Testis (tissue), 3 donors: ENCODE results near the gene THBS3. TPM values are rescaled to one million over a fixed set of nuclear protein-coding genes. Genes with fewer than 3 reads are reported as not detected.

ENCODE experiments used
- DNase-seq: peaks from one replicate; pipeline ENCODE4 v3.0.0-alpha.2; 2019
- H3K27ac ChIP-seq, 2 donors: fragments of 200-600 bp; sonication (generic); one replicate each; pipeline ENCODE4 v1.5.1; 2019
- H3K27me3 ChIP-seq: fragments of 200-600 bp; sonication (generic); one replicate; pipeline ENCODE4 v1.5.1; 2019
- H3K36me3 ChIP-seq: fragments of 200-600 bp; sonication (generic); one replicate; pipeline ENCODE4 v1.5.1; 2017; ENCODE audit warnings: low read depth; ENCODE audit errors: missing control alignments
- H3K4me1 ChIP-seq: fragments of 200-600 bp; sonication (generic); one replicate; pipeline ENCODE4 v1.5.1; 2019
- H3K4me3 ChIP-seq, 2 donors: fragments of 200-600 bp; sonication (generic); one replicate each; pipeline ENCODE4 v1.5.1; 2017 to 2019
- H3K9me3 ChIP-seq: fragments of 200-600 bp; sonication (generic); one replicate; pipeline ENCODE4 v1.5.1; 2017
- CTCF ChIP-seq, 3 experiments: fragments of 450-650 bp in 2 of 3; fragments of 200-600 bp in 1 of 3; sonication (generic) in 1 of 3; IDR thresholded peaks; one replicate each; pipeline ENCODE4 v1.5.1; 2016 to 2019; ENCODE audit warnings: antibody characterized with exemption in 3 of 3, mild to moderate bottlenecking in 2 of 3, moderate library complexity in 1 of 3
- POLR2A ChIP-seq: fragments of 450-650 bp; IDR thresholded peaks from one replicate; pipeline ENCODE4 v1.6.1; 2017; ENCODE audit warnings: antibody characterized with exemption, mild to moderate bottlenecking, moderate library complexity
- WGBS, 2 donors: methylation state at CpG; one replicate each; pipeline ENCODE4 v1.1.5; 2018; 5-methylcytosine and 5-hydroxymethylcytosine counted together
- intact Hi-C: fragments of 100-400 bp; cut with DNase I; formaldehyde crosslinking; loops from one replicate; pipeline ENCODE4 v1.15.1; 2023; ENCODE audit warnings: low total_unique reads
- polyA plus RNA-seq: library from polyadenylated mRNA; stranded (reverse); fragments of 350-450 nt; fragmentation: Illumina TruSeq; extraction: RNeasy Lipid Tissue Mini Kit (QIAGEN cat#74804); gene quantifications from one replicate; pipeline ENCODE4 v1.2.3, GENCODE V29; 2014; ENCODE audit warnings: low read depth, low replicate concordance; ENCODE audit not compliant: insufficient read depth
- total RNA-seq, 2 donors: library from RNA; depleted of rRNA; stranded (reverse); fragments of >200 nt; gene quantifications; one replicate each; pipeline ENCODE4 v1.2.3, GENCODE V29; 2016

Gene THBS3
- total and polyA plus RNA-seq, 3 donors from 2014 or later: 37.1 to 82.9 (median 68.1) TPM

- no peaks in the 10 kb centered on the region for H3K27me3 ChIP-seq
- H3K36me3 ChIP-seq: no peaks in the 10 kb centered on the region
- peak; percentile 88 for DNase-seq
- H3K9me3 ChIP-seq: no peaks in the 10 kb centered on the region
- H3K4me3 ChIP-seq: no peak overlapping the region
- peaks cover 9% of the 10 kb centered on the region for H3K4me1 ChIP-seq
- TF ChIP-seq CTCF (IDR thresholded peaks at IDR 0.05) (peak; percentile 82 to 95 (median 88)), POLR2A (no peak)
- intact Hi-C loops: no loop called here
- WGBS, 2 donors: 63 to 73% methylated on average over 8 of the region's 8 CpGs
- no peak overlapping the region for H3K27ac ChIP-seq
Observed at GRCh38 chr1:155176544-155177071, 31.1 kb downstream of the THBS3 start.

GRCh38 chr1:155175927-155176371 is 31.7 kb downstream of the THBS3 start:
- peaks cover 9% of the 10 kb centered on the region for H3K4me1 ChIP-seq
- intact Hi-C loops: no loop called here
- 88 to 92% methylated on average over 7 to 9 of the region's 9 CpGs for WGBS, 2 donors
- H3K36me3 ChIP-seq: no peaks in the 10 kb centered on the region
- no peak overlapping the region for H3K27ac ChIP-seq
- no peak overlapping the region for H3K4me3 ChIP-seq
- no peaks in the 10 kb centered on the region for H3K27me3 ChIP-seq
- H3K9me3 ChIP-seq: no peaks in the 10 kb centered on the region
- TF ChIP-seq CTCF (IDR thresholded peaks at IDR 0.05) (no peak), POLR2A (no peak)
- no peak for DNase-seq

- Histone ChIP-seq H3K4me3 (no peak overlapping the region), H3K36me3 (no peaks in the 10 kb centered on the region), H3K9me3 (no peaks in the 10 kb centered on the region), H3K4me1 (peaks cover 9% of the 10 kb centered on the region), H3K27ac (no peak overlapping the region), H3K27me3 (no peaks in the 10 kb centered on the region)
- no peak for DNase-seq
- intact Hi-C loops: no loop called here
- no peak for TF ChIP-seq CTCF (IDR thresholded peaks at IDR 0.05)
- no peak for TF ChIP-seq POLR2A
- 78 to 81% methylated on average over 5 to 10 of the region's 12 CpGs for WGBS, 2 donors
Observed at GRCh38 chr1:155175281-155175926, 32.3 kb downstream of the THBS3 start.

GRCh38 chr1:155174324-155175280 is 33.1 kb downstream of the THBS3 start:
- Histone ChIP-seq H3K9me3 (no peaks in the 10 kb centered on the region), H3K36me3 (no peaks in the 10 kb centered on the region), H3K4me1 (peaks cover 10% of the 10 kb centered on the region), H3K27ac (no peak overlapping the region), H3K4me3 (peak overlapping the region; percentile 92 to 98), H3K27me3 (no peaks in the 10 kb centered on the region)
- 4 to 8% methylated on average over 24 to 35 of the region's 35 CpGs for WGBS, 2 donors
- TF ChIP-seq POLR2A (no peak), CTCF (IDR thresholded peaks at IDR 0.05) (no peak)
- intact Hi-C loops: no loop called here
- no peak for DNase-seq
